ENCODE measurements around the gene SASH1.

DNA sequence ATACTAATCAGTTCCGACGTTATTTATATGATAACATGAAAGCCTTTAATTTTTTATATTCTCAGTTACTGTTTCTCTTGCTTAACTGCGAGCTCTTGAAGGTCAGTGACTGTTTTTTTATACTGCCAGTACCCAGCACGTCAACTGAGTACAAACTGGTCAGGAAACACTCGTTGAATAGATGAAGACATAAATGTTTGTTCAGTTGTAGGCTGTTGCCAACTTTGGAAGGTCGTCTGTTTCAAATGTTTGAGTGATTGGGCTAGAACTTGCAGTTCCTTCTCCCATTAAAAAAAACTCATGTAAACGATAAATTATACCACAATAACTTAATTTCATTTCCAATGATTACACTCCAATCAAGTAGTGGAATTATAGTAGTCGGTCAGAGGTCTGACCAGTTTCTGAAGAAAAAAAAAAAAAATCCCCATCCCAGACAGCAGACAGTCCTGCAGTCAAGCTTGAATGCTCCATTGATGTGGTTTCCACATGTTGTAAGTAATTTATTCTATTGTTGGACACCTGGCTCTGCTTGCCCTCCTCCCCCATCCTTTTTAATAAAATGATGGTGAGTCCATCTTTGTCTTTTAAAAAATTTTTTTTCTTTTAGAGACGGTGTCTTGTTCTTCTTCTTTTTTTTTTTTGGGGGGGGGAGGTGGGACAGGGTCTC lies 81.1 kb downstream of the SASH1 start:
- TF ChIP-seq ZNF292 (tag by site-specific recombination; IDR thresholded peaks at IDR 0.05; ENCODE audit: borderline replicate concordance, low read depth) (no peak), ZNF830 (tag by site-specific recombination; IDR thresholded peaks at IDR 0.05; ENCODE audit: low read depth) (no peak), RBAK (tag by site-specific recombination; IDR thresholded peaks at IDR 0.05) (no peak), ZBTB8A (tag by site-specific recombination; IDR thresholded peaks at IDR 0.05) (no peak), ZNF121 (tag by site-specific recombination; IDR thresholded peaks at IDR 0.05) (no peak), ZBTB7A (tag by site-specific recombination; IDR thresholded peaks at IDR 0.05; ENCODE audit: low read depth) (no peak), HOXA7 (CRISPR knock-in tag; IDR thresholded peaks at IDR 0.05; ENCODE audit: borderline replicate concordance) (no peak), ZNF274 (IDR thresholded peaks at IDR 0.05; ENCODE audit: low read length) (no peak), ZNF274 (tag by site-specific recombination; IDR thresholded peaks at IDR 0.05; ENCODE audit: borderline replicate concordance) (no peak), ZNF223 (tag by site-specific recombination; IDR thresholded peaks at IDR 0.05) (no peak)
- TF ChIP-seq, protein P1, sequence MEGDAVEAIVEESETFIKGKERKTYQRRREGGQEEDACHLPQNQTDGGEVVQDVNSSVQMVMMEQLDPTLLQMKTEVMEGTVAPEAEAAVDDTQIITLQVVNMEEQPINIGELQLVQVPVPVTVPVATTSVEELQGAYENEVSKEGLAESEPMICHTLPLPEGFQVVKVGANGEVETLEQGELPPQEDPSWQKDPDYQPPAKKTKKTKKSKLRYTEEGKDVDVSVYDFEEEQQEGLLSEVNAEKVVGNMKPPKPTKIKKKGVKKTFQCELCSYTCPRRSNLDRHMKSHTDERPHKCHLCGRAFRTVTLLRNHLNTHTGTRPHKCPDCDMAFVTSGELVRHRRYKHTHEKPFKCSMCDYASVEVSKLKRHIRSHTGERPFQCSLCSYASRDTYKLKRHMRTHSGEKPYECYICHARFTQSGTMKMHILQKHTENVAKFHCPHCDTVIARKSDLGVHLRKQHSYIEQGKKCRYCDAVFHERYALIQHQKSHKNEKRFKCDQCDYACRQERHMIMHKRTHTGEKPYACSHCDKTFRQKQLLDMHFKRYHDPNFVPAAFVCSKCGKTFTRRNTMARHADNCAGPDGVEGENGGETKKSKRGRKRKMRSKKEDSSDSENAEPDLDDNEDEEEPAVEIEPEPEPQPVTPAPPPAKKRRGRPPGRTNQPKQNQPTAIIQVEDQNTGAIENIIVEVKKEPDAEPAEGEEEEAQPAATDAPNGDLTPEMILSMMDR (tag by site-specific recombination; IDR thresholded peaks at IDR 0.05), result no peak
- TF ChIP-seq, protein P2, sequence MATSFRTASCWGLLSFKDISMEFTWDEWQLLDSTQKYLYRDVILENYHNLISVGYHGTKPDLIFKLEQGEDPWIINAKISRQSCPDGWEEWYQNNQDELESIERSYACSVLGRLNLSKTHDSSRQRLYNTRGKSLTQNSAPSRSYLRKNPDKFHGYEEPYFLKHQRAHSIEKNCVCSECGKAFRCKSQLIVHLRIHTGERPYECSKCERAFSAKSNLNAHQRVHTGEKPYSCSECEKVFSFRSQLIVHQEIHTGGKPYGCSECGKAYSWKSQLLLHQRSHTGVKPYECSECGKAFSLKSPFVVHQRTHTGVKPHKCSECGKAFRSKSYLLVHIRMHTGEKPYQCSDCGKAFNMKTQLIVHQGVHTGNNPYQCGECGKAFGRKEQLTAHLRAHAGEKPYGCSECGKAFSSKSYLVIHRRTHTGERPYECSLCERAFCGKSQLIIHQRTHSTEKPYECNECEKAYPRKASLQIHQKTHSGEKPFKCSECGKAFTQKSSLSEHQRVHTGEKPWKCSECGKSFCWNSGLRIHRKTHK (tag by site-specific recombination; IDR thresholded peaks at IDR 0.05), result no peak
- TF ChIP-seq, protein P3, sequence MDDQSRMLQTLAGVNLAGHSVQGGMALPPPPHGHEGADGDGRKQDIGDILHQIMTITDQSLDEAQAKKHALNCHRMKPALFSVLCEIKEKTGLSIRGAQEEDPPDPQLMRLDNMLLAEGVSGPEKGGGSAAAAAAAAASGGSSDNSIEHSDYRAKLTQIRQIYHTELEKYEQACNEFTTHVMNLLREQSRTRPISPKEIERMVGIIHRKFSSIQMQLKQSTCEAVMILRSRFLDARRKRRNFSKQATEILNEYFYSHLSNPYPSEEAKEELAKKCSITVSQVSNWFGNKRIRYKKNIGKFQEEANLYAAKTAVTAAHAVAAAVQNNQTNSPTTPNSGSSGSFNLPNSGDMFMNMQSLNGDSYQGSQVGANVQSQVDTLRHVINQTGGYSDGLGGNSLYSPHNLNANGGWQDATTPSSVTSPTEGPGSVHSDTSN (CRISPR knock-in tag; IDR thresholded peaks at IDR 0.05), result no peak

All from HEK293 (cell line).